PC-9 (cell line): Measurements from ENCODE around the gene BSPH1.
A peak's percentile ranks its signal among the peaks of the same experiment; 100 is the strongest.
"Not testable (repeated sequence)": the region's sequence is repeated elsewhere in the genome, so short reads cannot be mapped to it uniquely, and the experiment has no call there.

Experiments
- CTCF ChIP-seq: fragments of 200-600 bp; sonication (generic); conservative IDR thresholded peaks from 2 replicates; pipeline ENCODE4 v1.6.1; 2017; ENCODE audit warnings: mixed run types, antibody characterized with exemption, mild to moderate bottlenecking, moderate library complexity
- EZH2 ChIP-seq: fragments of 200-600 bp; sonication (generic); IDR thresholded peaks from 2 replicates; pipeline ENCODE4 v1.8.0; 2017; ENCODE audit warnings: antibody characterized with exemption, low read depth

- peak; percentile 74 for TF ChIP-seq CTCF
- not testable (repeated sequence) for TF ChIP-seq EZH2
Measured at GRCh38 chr19:47920107-47920506, 71.9 kb downstream of the BSPH1 start.
